GM13977 (cell line): ENCODE results near the gene ABCA7.

ENCODE experiments used
- DNase-seq: peaks from one replicate; pipeline ENCODE4 v3.0.0; 2012; ENCODE audit warnings: low spot score
- CTCF ChIP-seq: IDR thresholded peaks from 2 replicates; pipeline ENCODE4 v1.5.1; 2012; ENCODE audit warnings: mild to moderate bottlenecking, control low read depth; ENCODE audit not compliant: insufficient read depth; ENCODE audit errors: extremely low read depth, missing control alignments
- in situ Hi-C: fragments of 300-500 bp; cut with MboI; formaldehyde crosslinking; loops from one replicate; pipeline ENCODE4 v1.12.0; 2022; ENCODE audit warnings: low sequenced_read_pairs, low pct_unique_long_range_greater_than_20kb, mixed read lengths, inconsistent platforms; ENCODE audit not compliant: unreplicated experiment

ABCA7 gene

GRCh38 chr19:1008268-1009040 is 31.5 kb upstream of the ABCA7 start:
- TF ChIP-seq CTCF = no peak
- DNase-seq = no peak
- in situ Hi-C loops = no loop called here

GRCh38 chr19:1009041-1009980 is 30.6 kb upstream of the ABCA7 start:
- TF ChIP-seq CTCF = no peak
- in situ Hi-C loops = no loop called here
- DNase-seq = no peak

- in situ Hi-C loops = no loop called here
- TF ChIP-seq CTCF = no peak
- DNase-seq = no peak
Observed at GRCh38 chr19:1009981-1010538, 29.8 kb upstream of the ABCA7 start.

- DNase-seq = no peak
- TF ChIP-seq CTCF = no peak
- in situ Hi-C loops = no loop called here
Observed at GRCh38 chr19:1010586-1011510, 29.1 kb upstream of the ABCA7 start.

GRCh38 chr19:1011831-1012333 is 28.0 kb upstream of the ABCA7 start:
- no peak for TF ChIP-seq CTCF
- DNase-seq = no peak
- in situ Hi-C loops = no loop called here
